GM13977 (cell line): Measurements from ENCODE around the gene SKOR1.

Experiments used
- DNase-seq: peaks from one replicate; pipeline ENCODE4 v3.0.0; 2012; ENCODE audit warnings: low spot score
- CTCF ChIP-seq: IDR thresholded peaks from 2 replicates; pipeline ENCODE4 v1.5.1; 2012; ENCODE audit warnings: mild to moderate bottlenecking, control low read depth; ENCODE audit not compliant: insufficient read depth; ENCODE audit errors: extremely low read depth, missing control alignments
- in situ Hi-C: fragments of 300-500 bp; cut with MboI; formaldehyde crosslinking; loops from one replicate; pipeline ENCODE4 v1.12.0; 2022; ENCODE audit warnings: low sequenced_read_pairs, low pct_unique_long_range_greater_than_20kb, mixed read lengths, inconsistent platforms; ENCODE audit not compliant: unreplicated experiment

Gene SKOR1

GRCh38 chr15:67792250-67792942, 32.9 kb upstream of the SKOR1 start:
- in situ Hi-C loops: no loop called here
- TF ChIP-seq CTCF: no peak
- no peak for DNase-seq

- no peak for DNase-seq
- in situ Hi-C loops: no loop called here
- no peak for TF ChIP-seq CTCF
Measured at GRCh38 chr15:67794832-67795574, 30.3 kb upstream of the SKOR1 start.

- no peak for TF ChIP-seq CTCF
- in situ Hi-C loops: no loop called here
Measured at GRCh38 chr15:67796196-67797127, 28.8 kb upstream of the SKOR1 start.

GRCh38 chr15:67799801-67800205, 25.5 kb upstream of the SKOR1 start:
- DNase-seq: no peak
- in situ Hi-C loops: no loop called here
- TF ChIP-seq CTCF: no peak

More at GRCh38 chr15:67796196-67797127, 28.8 kb upstream of the SKOR1 start:
- DNase-seq: no peak

- no peak for TF ChIP-seq CTCF
- in situ Hi-C loops: no loop called here
- no peak for DNase-seq
Measured at GRCh38 chr15:67801142-67801541, 24.2 kb upstream of the SKOR1 start.
